ENCODE measurements around the gene IRS1.

The IRS1 gene

DNA sequence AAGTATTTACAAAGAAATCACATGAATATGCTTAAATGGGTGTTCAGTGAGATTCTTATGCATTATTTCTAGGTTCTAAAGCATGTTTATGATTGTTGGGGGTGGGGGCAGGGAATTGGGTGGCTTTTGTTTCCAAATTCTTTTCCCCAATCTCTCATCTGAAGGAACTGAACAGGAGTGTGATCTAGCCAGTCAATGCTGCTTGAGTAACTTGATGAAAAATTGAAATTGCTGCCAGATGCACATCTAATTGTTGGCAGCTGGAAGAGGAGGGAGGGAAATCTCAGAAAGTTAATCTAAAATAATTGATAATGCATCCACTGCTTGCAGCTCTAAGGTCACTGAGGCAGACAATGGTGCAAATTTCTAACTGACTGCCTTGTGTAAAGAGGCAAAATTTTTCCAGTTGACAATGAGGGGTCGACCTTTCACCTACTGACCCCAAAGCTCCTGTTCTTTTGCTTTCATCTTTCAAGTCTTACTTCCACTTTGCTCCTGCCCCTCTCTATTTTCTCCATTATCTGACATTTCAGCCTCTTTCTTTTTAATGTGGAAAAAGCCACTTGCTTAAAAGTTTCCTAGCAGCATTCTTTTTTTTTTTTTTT is 53.3 kb downstream of the IRS1 start:
- no peak for TF ChIP-seq CTCF (IDR thresholded peaks at IDR 0.05; ENCODE audit: low read depth, low read length, missing control alignments)
- DNase-seq (ENCODE audit: low read depth) = no peak
- no peak overlapping the region for H3K4me3 ChIP-seq (ENCODE audit: low read depth, low read length)

DNA sequence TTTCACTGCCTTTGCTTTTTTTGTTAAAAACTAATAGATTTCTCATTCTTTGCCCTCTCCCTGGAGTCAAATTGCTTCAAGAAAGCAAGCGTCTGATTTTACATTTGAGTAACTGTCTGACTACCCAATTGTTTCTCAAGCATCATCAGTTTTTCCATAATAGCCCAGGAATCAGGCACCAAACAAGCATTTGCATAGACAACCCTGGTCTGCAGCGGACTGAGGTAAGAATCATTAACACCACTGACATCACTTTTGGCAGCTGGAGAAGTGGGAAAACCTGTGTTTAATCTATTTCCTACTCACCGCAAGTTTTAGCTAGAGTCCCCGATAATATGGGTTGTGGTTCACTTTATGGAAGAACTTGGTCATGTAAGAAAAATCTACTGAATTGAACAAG is 55.7 kb downstream of the IRS1 start:
- no peak overlapping the region for H3K4me3 ChIP-seq (ENCODE audit: low read depth, low read length)
- TF ChIP-seq CTCF (IDR thresholded peaks at IDR 0.05; ENCODE audit: low read depth, low read length, missing control alignments) = no peak
- no peak for DNase-seq (ENCODE audit: low read depth)

- no peak for DNase-seq (ENCODE audit: low read depth)
- H3K4me3 ChIP-seq (ENCODE audit: low read depth, low read length) = no peak overlapping the region
- TF ChIP-seq CTCF (IDR thresholded peaks at IDR 0.05; ENCODE audit: low read depth, low read length, missing control alignments) = no peak
Observed at GRCh38 chr2:226742347-226742746, 57.3 kb downstream of the IRS1 start.

DNA sequence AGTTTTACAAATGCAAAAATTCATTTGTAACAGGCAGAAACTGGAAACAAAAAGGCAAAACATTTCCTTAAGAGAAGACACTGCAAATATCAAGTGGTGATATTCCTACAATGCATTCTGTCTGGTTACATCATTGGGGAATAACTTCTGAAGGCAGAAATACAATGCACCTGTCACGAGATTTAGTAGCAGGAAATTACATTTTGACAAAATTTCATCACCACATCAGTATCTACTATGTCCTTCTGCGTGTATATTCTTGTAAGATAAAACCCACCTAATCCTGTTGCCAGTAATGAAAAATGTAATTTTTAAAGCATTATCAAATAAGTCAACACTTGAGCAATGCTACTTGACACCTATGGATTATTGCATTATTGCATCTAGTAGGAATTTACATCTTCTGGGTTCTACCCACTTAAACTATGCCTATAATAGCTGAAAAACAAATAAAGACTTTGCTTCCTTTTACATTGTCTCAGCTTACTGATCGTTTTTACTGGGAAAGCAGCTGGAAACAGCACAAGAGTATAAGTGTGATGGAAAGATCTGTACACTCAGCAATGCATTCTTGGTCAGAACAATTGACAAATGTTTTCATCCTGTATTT is 59.5 kb downstream of the IRS1 start:
- H3K4me3 ChIP-seq (ENCODE audit: low read depth, low read length) = no peak overlapping the region
- TF ChIP-seq CTCF (IDR thresholded peaks at IDR 0.05; ENCODE audit: low read depth, low read length, missing control alignments) = no peak
- no peak for DNase-seq (ENCODE audit: low read depth)

DNA sequence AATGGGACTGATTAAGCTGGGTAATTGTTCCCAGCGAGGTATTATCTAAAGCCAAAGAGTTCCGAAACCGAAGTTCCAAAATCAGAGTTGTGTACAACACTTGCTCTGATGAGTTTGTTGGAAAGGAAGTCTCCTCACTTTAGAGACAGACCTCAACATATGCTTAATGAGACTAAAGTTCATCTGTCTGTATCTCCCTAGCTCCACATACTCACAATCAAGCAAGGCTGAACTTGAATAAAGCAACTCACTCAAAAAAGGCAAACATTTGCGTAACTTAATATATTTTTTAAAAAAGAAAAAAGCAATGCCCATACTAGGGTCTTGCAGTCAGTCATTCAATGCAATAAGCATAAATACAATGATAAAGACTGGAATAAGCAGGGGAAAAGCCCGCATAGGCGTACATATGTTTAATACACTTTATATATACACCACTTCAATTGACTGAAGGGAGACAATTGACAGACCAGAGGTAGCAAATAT is 60.0 kb downstream of the IRS1 start:
- TF ChIP-seq CTCF (IDR thresholded peaks at IDR 0.05; ENCODE audit: low read depth, low read length, missing control alignments) = no peak
- no peak for DNase-seq (ENCODE audit: low read depth)
- no peak overlapping the region for H3K4me3 ChIP-seq (ENCODE audit: low read depth, low read length)

GRCh38 chr2:226738821-226739544 is 60.6 kb downstream of the IRS1 start:
- DNase-seq (ENCODE audit: low read depth) = no peak
- no peak overlapping the region for H3K4me3 ChIP-seq (ENCODE audit: low read depth, low read length)
- no peak for TF ChIP-seq CTCF (IDR thresholded peaks at IDR 0.05; ENCODE audit: low read depth, low read length, missing control alignments)
